ENCODE data around the gene TRAK1.
A peak's percentile ranks its signal among the peaks of the same experiment; 100 is the strongest.

The TRAK1 gene

GRCh38 chr3:42176242-42177034, 85.3 kb downstream of the TRAK1 start:
- no peak for DNase-seq (ENCODE audit: low read depth in 2 of 2)

GRCh38 chr3:42177068-42177800, 86.1 kb downstream of the TRAK1 start:
- no peak for DNase-seq (ENCODE audit: low read depth in 2 of 2)

GRCh38 chr3:42177801-42178150, 86.6 kb downstream of the TRAK1 start:
- no peak for DNase-seq (ENCODE audit: low read depth in 2 of 2)

- no peak for DNase-seq (ENCODE audit: low read depth in 2 of 2)
Observed at GRCh38 chr3:42179110-42179725, 88.1 kb downstream of the TRAK1 start.

GRCh38 chr3:42180901-42181300, 89.7 kb downstream of the TRAK1 start:
- no peak for DNase-seq (ENCODE audit: low read depth in 2 of 2)

- no peak for DNase-seq (ENCODE audit: low read depth in 2 of 2)
Observed at GRCh38 chr3:42182555-42182954, 91.4 kb downstream of the TRAK1 start.

GRCh38 chr3:42183991-42184632, 93.0 kb downstream of the TRAK1 start:
- DNase-seq (ENCODE audit: low read depth in 2 of 2), result no peak

GRCh38 chr3:42184651-42185443, 93.7 kb downstream of the TRAK1 start:
- DNase-seq (ENCODE audit: low read depth in 2 of 2), result no peak

GRCh38 chr3:42187936-42188335, 96.8 kb downstream of the TRAK1 start:
- no peak for DNase-seq (ENCODE audit: low read depth in 2 of 2)

GRCh38 chr3:42188376-42188775, 97.2 kb downstream of the TRAK1 start:
- no peak for DNase-seq (ENCODE audit: low read depth in 2 of 2)

GRCh38 chr3:42189001-42189460, 97.9 kb downstream of the TRAK1 start:
- DNase-seq (ENCODE audit: low read depth in 2 of 2), result no peak

- no peak for DNase-seq (ENCODE audit: low read depth in 2 of 2)
Observed at GRCh38 chr3:42189736-42190135, 98.6 kb downstream of the TRAK1 start.

GRCh38 chr3:42190701-42191442, 99.7 kb downstream of the TRAK1 start:
- peak; percentile 39 to 45 for DNase-seq (ENCODE audit: low read depth in 2 of 2)

- DNase-seq (ENCODE audit: low read depth in 2 of 2), result no peak
Observed at GRCh38 chr3:42191443-42191747, 100.2 kb downstream of the TRAK1 start.

GRCh38 chr3:42192334-42193200, 101.4 kb downstream of the TRAK1 start:
- no peak for DNase-seq (ENCODE audit: low read depth in 2 of 2)

- DNase-seq (ENCODE audit: low read depth in 2 of 2), result no peak
Observed at GRCh38 chr3:42194943-42195510, 103.9 kb downstream of the TRAK1 start.

GRCh38 chr3:42195879-42196330, 104.7 kb downstream of the TRAK1 start:
- no peak for DNase-seq (ENCODE audit: low read depth in 2 of 2)

GRCh38 chr3:42198709-42199108, 107.6 kb downstream of the TRAK1 start:
- no peak for DNase-seq (ENCODE audit: low read depth in 2 of 2)

- no peak for DNase-seq (ENCODE audit: low read depth in 2 of 2)
Observed at GRCh38 chr3:42202217-42202865, 111.2 kb downstream of the TRAK1 start.
